H1 (cell line): ENCODE data around the gene RIN3. TPM values are rescaled to one million over a fixed set of nuclear protein-coding genes. Genes with fewer than 3 reads are reported as not detected.

Experiments
- CTCF ChIA-PET: fragments of 300-600 bp; sonication (Branson Sonifier 250); formaldehyde crosslinking; loops from one replicate; lab custom pipeline; 2021; ENCODE audit not compliant: partially characterized antibody; lab: Charles Lee
- POLR2A ChIA-PET: fragments of 300-600 bp; sonication (Branson Sonifier 250); formaldehyde crosslinking; loops from one replicate; lab custom pipeline; 2021; ENCODE audit warnings: inconsistent platforms; ENCODE audit not compliant: partially characterized antibody; lab: Charles Lee
- DNase-seq, 2 experiments: peaks; one replicate each; pipeline versions ENCODE4 v3.0.0 to v3.0.0-alpha.2; 2010 to 2022; ENCODE audit warnings: low spot score in 2 of 2, low read depth in 1 of 2, mixed read lengths in 1 of 2
- FAIRE-seq: peaks from 2 replicates; lab custom pipeline; 2011; peaks lifted over from hg19 to GRCh38; lab: Jason Lieb, UNC
- H2AFZ ChIP-seq: 2 replicates; pipeline ENCODE4 v1.8.1; 2012; ENCODE audit warnings: low read length, inconsistent platforms
- H2AK5ac ChIP-seq: 2 replicates; pipeline ENCODE4 v1.6.1; 2013; ENCODE audit warnings: low read depth, low read length
- H2BK120ac ChIP-seq: replicated peaks from 2 replicates; pipeline ENCODE3; 2013; ENCODE audit warnings: low read depth, low read length, inconsistent platforms
- H2BK12ac ChIP-seq: 2 replicates; pipeline ENCODE4 v1.6.1; 2013; ENCODE audit warnings: low read depth, low read length
- H2BK15ac ChIP-seq: 2 replicates; pipeline ENCODE4 v1.6.1; 2013; ENCODE audit warnings: low read length
- H2BK20ac ChIP-seq: 2 replicates; pipeline ENCODE4 v1.6.1; 2013; ENCODE audit warnings: low read length
- H2BK5ac ChIP-seq: 2 replicates; pipeline ENCODE4 v1.6.1; 2013; ENCODE audit warnings: low read depth, low read length
- H3K14ac ChIP-seq: 2 replicates; pipeline ENCODE4 v1.6.1; 2013; ENCODE audit warnings: inconsistent platforms; ENCODE audit not compliant: insufficient read length
- H3K18ac ChIP-seq: 2 replicates; pipeline ENCODE4 v1.6.1; 2013; ENCODE audit warnings: low read length; ENCODE audit errors: extremely low read depth
- H3K23ac ChIP-seq: 2 replicates; pipeline ENCODE4 v1.6.1; 2013; ENCODE audit warnings: inconsistent platforms; ENCODE audit not compliant: insufficient read length
- H3K23me2 ChIP-seq: 2 replicates; pipeline ENCODE4 v1.6.1; 2013; ENCODE audit warnings: low read depth, low read length
- H3K27ac ChIP-seq: 2 replicates; pipeline ENCODE4 v1.6.1; 2011; ENCODE audit warnings: low read depth, low read length, inconsistent platforms
- H3K27me3 ChIP-seq, 4 experiments: replicated peaks in 1 of 4; 1 replicate in 1 of 4; 2 replicates in 3 of 4; pipeline versions ENCODE4 v1.6.1 to v1.8.1; 2011 to 2013; ENCODE audit warnings: low read length in 3 of 4, mild to moderate bottlenecking in 3 of 4, inconsistent platforms in 2 of 4, mixed read lengths in 2 of 4, moderate library complexity in 1 of 4; ENCODE audit not compliant: control insufficient read depth in 3 of 4, insufficient read depth in 3 of 4; ENCODE audit errors: extremely low read depth in 1 of 4
- H3K36me3 ChIP-seq, 4 experiments: 2 replicates each; pipeline versions ENCODE4 v1.6.1 to v1.8.1; 2011 to 2013; ENCODE audit warnings: mild to moderate bottlenecking in 4 of 4, low read length in 3 of 4, moderate library complexity in 2 of 4, control low read depth in 1 of 4, inconsistent platforms in 1 of 4; ENCODE audit not compliant: insufficient read depth in 4 of 4, control insufficient read depth in 2 of 4
- H3K4ac ChIP-seq: replicated peaks from 2 replicates; pipeline ENCODE3; 2013; ENCODE audit warnings: low read length, low read depth, mixed read lengths, inconsistent platforms; ENCODE audit not compliant: insufficient read length
- H3K4me1 ChIP-seq, 4 experiments: replicated peaks in 1 of 4; 1 replicate in 1 of 4; 2 replicates in 3 of 4; pipeline versions ENCODE4 v1.6.1 to v1.8.1; 2011 to 2013; ENCODE audit warnings: low read length in 3 of 4, inconsistent platforms in 2 of 4, mixed read lengths in 1 of 4; ENCODE audit not compliant: insufficient read depth in 4 of 4, control insufficient read depth in 3 of 4
- H3K4me2 ChIP-seq, 2 experiments: 2 replicates each; pipeline versions ENCODE4 v1.6.1 to v1.8.1; 2011 to 2013; ENCODE audit warnings: low read depth in 2 of 2, low read length in 2 of 2, control low read depth in 1 of 2, inconsistent platforms in 1 of 2, mild to moderate bottlenecking in 1 of 2; ENCODE audit not compliant: insufficient read depth in 1 of 2
- H3K4me3 ChIP-seq, 4 experiments: fragments of 200-600, 300-600 bp in 1 of 4; sonication (generic), shearing (Covaris generic), sonication (Bioruptor Twin) in 1 of 4; 2 replicates each; pipeline versions ENCODE4 v1.5.1 to v1.8.1; 2011 to 2016; ENCODE audit warnings: low read length in 4 of 4, low read depth in 3 of 4, control low read depth in 2 of 4, inconsistent platforms in 2 of 4, mild to moderate bottlenecking in 2 of 4, mixed read lengths in 1 of 4, moderate library complexity in 1 of 4; ENCODE audit not compliant: insufficient read depth in 2 of 4; ENCODE audit errors: extremely low read depth in 1 of 4
- H3K56ac ChIP-seq: replicated peaks from 2 replicates; pipeline ENCODE3; 2013; ENCODE audit warnings: low read depth, mild to moderate bottlenecking, mixed read lengths, low read length, inconsistent platforms; ENCODE audit not compliant: insufficient read length
- H3K79me1 ChIP-seq: 2 replicates; pipeline ENCODE4 v1.6.1; 2013; ENCODE audit warnings: low read depth, low read length, control low read depth
- H3K79me2 ChIP-seq, 2 experiments: 2 replicates each; pipeline versions ENCODE4 v1.6.1 to v1.8.1; 2012 to 2013; ENCODE audit warnings: low read length in 2 of 2, mild to moderate bottlenecking in 2 of 2, inconsistent platforms in 1 of 2; ENCODE audit not compliant: insufficient read depth in 2 of 2, control insufficient read depth in 1 of 2
- H3K9ac ChIP-seq, 4 experiments: replicated peaks in 1 of 4; 1 replicate in 1 of 4; 2 replicates in 3 of 4; pipeline versions ENCODE4 v1.6.1 to v1.8.1; 2011 to 2013; ENCODE audit warnings: low read depth in 3 of 4, low read length in 3 of 4, control low read depth in 2 of 4, mild to moderate bottlenecking in 2 of 4, moderate library complexity in 2 of 4, inconsistent platforms in 1 of 4; ENCODE audit errors: extremely low read depth in 1 of 4
- H3K9me3 ChIP-seq, 2 experiments: 2 replicates each; pipeline versions ENCODE4 v1.6.1 to v1.8.1; 2012 to 2013; ENCODE audit warnings: mild to moderate bottlenecking in 2 of 2, moderate library complexity in 2 of 2, control low read depth in 1 of 2, inconsistent platforms in 1 of 2, low read depth in 1 of 2, low read length in 1 of 2, mixed read lengths in 1 of 2; ENCODE audit not compliant: insufficient read depth in 2 of 2
- H4K20me1 ChIP-seq, 2 experiments: replicated peaks in 1 of 2; 2 replicates each; pipeline versions ENCODE3 to v1.8.1; 2011 to 2013; ENCODE audit warnings: inconsistent platforms in 2 of 2, low read length in 2 of 2, mild to moderate bottlenecking in 1 of 2; ENCODE audit not compliant: insufficient read depth in 2 of 2, control insufficient read depth in 1 of 2
- H4K5ac ChIP-seq: 2 replicates; pipeline ENCODE4 v1.6.1; 2013; ENCODE audit warnings: low read length, low read depth, mixed read lengths, inconsistent platforms; ENCODE audit not compliant: insufficient read length
- H4K8ac ChIP-seq: 2 replicates; pipeline ENCODE4 v1.8.0; 2013; ENCODE audit warnings: mild to moderate bottlenecking, moderate library complexity, low read length, inconsistent platforms; ENCODE audit not compliant: insufficient read depth; ENCODE audit errors: extremely low read depth
- H4K91ac ChIP-seq: replicated peaks from 2 replicates; pipeline ENCODE3; 2013; ENCODE audit warnings: low read length, mixed read lengths, inconsistent platforms; ENCODE audit not compliant: insufficient read length
- CHD1 ChIP-seq: IDR thresholded peaks from 2 replicates; pipeline ENCODE4 v1.6.1; 2012; ENCODE audit warnings: low read depth, low read length, improper control_type of control experiment
- CTCF ChIP-seq, 3 experiments: IDR thresholded peaks; 1 replicate in 2 of 3; 2 replicates in 1 of 3; pipeline versions ENCODE4 v1.5.1 to v1.6.1; 2011; ENCODE audit warnings: low read length in 3 of 3, mild to moderate bottlenecking in 3 of 3, inconsistent platforms in 2 of 3, low read depth in 1 of 3, moderate library complexity in 1 of 3; ENCODE audit not compliant: insufficient read depth in 1 of 3; ENCODE audit errors: control extremely low read depth in 1 of 3
- KDM1A ChIP-seq: fragments of 200-600, 300-600 bp; sonication (generic); IDR thresholded peaks from 2 replicates; pipeline ENCODE4 v1.7.1; 2016; ENCODE audit warnings: mild to moderate bottlenecking, low read length, borderline replicate concordance
- POLR2A ChIP-seq, 2 experiments: IDR thresholded peaks; 1 replicate in 1 of 2; 2 replicates in 1 of 2; pipeline ENCODE4 v1.6.1; 2011; ENCODE audit warnings: low read depth in 2 of 2, low read length in 2 of 2, mild to moderate bottlenecking in 2 of 2; ENCODE audit errors: control extremely low read depth in 1 of 2
- POLR2AphosphoS5 ChIP-seq: IDR thresholded peaks from 2 replicates; pipeline ENCODE4 v1.6.1; 2011; ENCODE audit warnings: low read depth, low read length
- RFX5 ChIP-seq: IDR thresholded peaks from 2 replicates; pipeline ENCODE4 v1.6.1; 2011; ENCODE audit warnings: low read depth, low read length, improper control_type of control experiment, borderline replicate concordance
- WGBS, 2 experiments: shearing (Covaris generic) in 1 of 2; methylation state at CpG; one replicate each; pipeline versions ENCODE4 v1.1.6 to v1.1.7; 2013 to 2015; ENCODE audit warnings: low lambda C conversion rate in 2 of 2, mixed read lengths in 2 of 2, inconsistent platforms in 1 of 2, low coverage in 1 of 2, missing lambda C conversion rate in 1 of 2; ENCODE audit not compliant: insufficient replicate concordance in 2 of 2, insufficient coverage in 1 of 2, insufficient read length in 1 of 2; ENCODE audit errors: extremely low coverage in 1 of 2, missing lambda C conversion rate in 1 of 2; 5-methylcytosine and 5-hydroxymethylcytosine counted together
- polyA plus RNA-seq, 7 experiments: library from polyadenylated mRNA; depleted of rRNA in 3 of 7; stranded (reverse) in 5 of 7; unstranded in 2 of 7; fragments of >200 nt in 5 of 7; fragments of 200-250 nt in 2 of 7; gene quantifications; 1 replicate in 5 of 7; 2 replicates in 1 of 7; 4 replicates in 1 of 7; pipeline versions ENCODE4 v1.2.1 to v1.2.3, GENCODE V29; 2011 to 2013; ENCODE audit warnings: missing spikeins in 2 of 7, mixed read lengths in 2 of 7
- total RNA-seq: library from RNA; stranded (reverse); fragmentation: NEBNext Ultra II Directional; extraction: Animal tissue kit (Norgen Biotek cat#: 25700); gene quantifications from 2 replicates; pipeline ENCODE4 v1.2.1, GENCODE V29; 2021

RIN3 gene
- total and polyA plus RNA-seq, 2 of the 8 experiments (the other 6 are each of a cell fraction or from before 2014, with no cell fraction given), result 0.59 to 1.5 TPM

GRCh38 chr14:92660571-92660970, 147.0 kb downstream of the RIN3 start:
- Histone ChIP-seq H4K5ac (no peak overlapping the region), H4K8ac (no peak overlapping the region), H3K36me3 (no peaks in the 10 kb centered on the region), H3K4me1 (peaks cover 0 to 5% (median 2%) of the 10 kb centered on the region in 4 experiments; a peak in 2 of 7 replicates), H3K4me3 (no peak overlapping the region), H3K9ac (no peak overlapping the region), H4K91ac (no peak overlapping the region), H2BK15ac (no peak overlapping the region), H3K79me2 (no peaks in the 10 kb centered on the region), H2AK5ac (no peak overlapping the region), H3K27me3 (no peaks in the 10 kb centered on the region), H3K18ac (no peak overlapping the region), H3K23ac (no peak overlapping the region), H3K4me2 (no peak overlapping the region), H2BK20ac (no peak overlapping the region), H3K23me2 (no peaks in the 10 kb centered on the region), H3K79me1 (no peaks in the 10 kb centered on the region), H3K14ac (no peak overlapping the region), H2BK5ac (no peak overlapping the region), H3K4ac (no peak overlapping the region), H2BK12ac (no peak overlapping the region), H2BK120ac (no peak overlapping the region), H3K56ac (no peak overlapping the region), H2AFZ (no peak overlapping the region), H3K9me3 (no peaks in the 10 kb centered on the region), H3K27ac (no peak overlapping the region), H4K20me1 (no peaks in the 10 kb centered on the region)
- POLR2A ChIA-PET, result no interaction called here
- 90% methylated on average over 3 of the region's 3 CpGs; no CpG with 5 or more reads in 1 of the 2 experiments for WGBS, 2 experiments
- DNase-seq (no peak), FAIRE-seq (no peak)
- CTCF ChIA-PET, result no interaction called here
- no peak for TF ChIP-seq RFX5
- TF ChIP-seq POLR2A (IDR thresholded peaks at IDR 0.05; ENCODE audit: control extremely low read depth in 1 of 2, low read depth in 2 of 2, low read length in 2 of 2), result no peak
- TF ChIP-seq CTCF (IDR thresholded peaks at IDR 0.05; ENCODE audit: control extremely low read depth in 1 of 3, insufficient read depth in 1 of 3, low read depth in 1 of 3, low read length in 3 of 3), result no peak
- no peak for TF ChIP-seq KDM1A
- no peak for TF ChIP-seq CHD1
- no peak for TF ChIP-seq POLR2AphosphoS5
